Activated T-cell treated with anti-CD3 and anti-CD28 coated beads, Interleukin-2, amount 50 U/mL, for 72 hours (primary cell): Measurements from ENCODE around the gene SLC23A1. TPM values are rescaled to one million over a fixed set of nuclear protein-coding genes. Genes with fewer than 3 reads are reported as not detected.
"Not testable (repeated sequence)": the region's sequence is repeated elsewhere in the genome, so short reads cannot be mapped to it uniquely, and the experiment has no call there.

Source experiments
- ATAC-seq, 2 donors: fragments of 150-1000 bp; cut with Tn5 transposase; replicated peaks in 1 of 2; 2 replicates each; pipeline ENCODE4 v1.10.0; 2021; ENCODE audit warnings: moderate library complexity in 2 of 2, mild to moderate bottlenecking in 1 of 2
- DNase-seq, 2 donors: peaks; one replicate each; pipeline ENCODE4 v3.0.0; 2021 to 2022; ENCODE audit warnings: mixed read lengths in 1 of 2
- H3K27ac Mint-ChIP-seq: one replicate; pipeline ENCODE4 v1.8.0; 2022; ENCODE audit warnings: mild to moderate bottlenecking, moderate library complexity, mixed read lengths
- H3K27me3 Mint-ChIP-seq: one replicate; pipeline ENCODE4 v1.8.0; 2022; ENCODE audit warnings: low read depth, mixed read lengths
- H3K36me3 Mint-ChIP-seq, 2 donors: one replicate each; pipeline ENCODE4 v1.8.0; 2022; ENCODE audit warnings: mixed read lengths in 2 of 2, mild to moderate bottlenecking in 1 of 2; ENCODE audit not compliant: insufficient read depth in 2 of 2
- H3K4me1 Mint-ChIP-seq: one replicate; pipeline ENCODE4 v1.8.0; 2022; ENCODE audit warnings: low read depth, mixed read lengths
- H3K4me3 Mint-ChIP-seq, 2 donors: one replicate each; pipeline ENCODE4 v1.8.0; 2022; ENCODE audit warnings: mild to moderate bottlenecking in 2 of 2, mixed read lengths in 2 of 2, moderate library complexity in 2 of 2
- H3K9me3 Mint-ChIP-seq, 2 donors: one replicate each; pipeline ENCODE4 v1.8.0; 2022; ENCODE audit warnings: mixed read lengths in 2 of 2
- total RNA-seq, 2 donors: library from RNA; stranded (reverse); gene quantifications; one replicate each; pipeline ENCODE4 v1.2.3, GENCODE V29; 2022

The SLC23A1 gene
- total RNA-seq, 2 donors from 2014 or later: 1.9 to 2.8 TPM

DNA sequence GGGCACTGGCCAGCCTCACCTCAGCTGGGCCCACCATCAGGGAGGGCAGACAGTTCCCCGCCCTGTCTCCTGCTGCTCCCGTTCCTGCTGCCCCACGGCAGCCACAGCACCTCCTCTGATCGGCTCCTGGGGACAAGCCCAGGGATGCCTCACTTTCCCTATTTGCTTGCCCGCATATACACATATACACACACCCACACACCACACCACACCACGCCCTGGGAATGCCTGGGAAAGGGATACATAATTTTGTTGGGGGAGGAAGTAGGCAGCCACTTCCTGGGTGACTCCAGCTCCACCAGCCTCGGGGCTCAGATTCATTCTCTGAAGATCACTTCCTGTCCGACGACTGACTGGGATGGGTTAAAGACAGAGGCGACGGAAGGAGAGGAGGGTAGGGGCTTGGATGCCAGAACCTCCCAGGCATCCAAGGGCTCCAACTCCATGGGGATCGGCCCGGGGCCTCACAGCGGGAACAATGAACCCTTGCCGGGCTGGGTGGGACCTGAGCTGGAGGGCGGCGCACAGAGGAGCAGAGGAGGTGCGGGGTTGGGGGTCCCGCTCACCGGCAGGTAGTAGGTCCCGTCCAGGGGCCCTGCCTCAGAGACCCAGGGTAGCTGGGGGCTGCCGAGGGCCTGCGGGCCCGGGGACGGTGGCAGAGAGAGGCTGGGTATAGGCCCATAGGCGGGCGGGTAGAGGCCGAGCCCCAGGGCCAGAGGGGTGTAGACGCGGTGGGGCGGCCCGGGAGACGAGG, 8.7 kb upstream of the SLC23A1 start:
- Mint-ChIP-seq H3K27ac (peak overlapping the region; percentile 99), H3K27me3 (no peaks in the 10 kb centered on the region), H3K9me3 (no peaks in the 10 kb centered on the region), H3K4me3 (peak overlapping the region; percentile 98 to 100), H3K36me3 (peaks cover 4 to 5% of the 10 kb centered on the region in 2 donors), H3K4me1 (peaks cover 74% of the 10 kb centered on the region)
- ATAC-seq (peak in 1 of 2 donors; percentile 7), DNase-seq (peak; percentile 49 to 57)

- Mint-ChIP-seq H3K4me3 (peak overlapping the region; percentile 98 to 100), H3K4me1 (peaks cover 74% of the 10 kb centered on the region), H3K36me3 (peaks cover 4 to 5% of the 10 kb centered on the region in 2 donors), H3K27ac (peak overlapping the region; percentile 99), H3K27me3 (no peaks in the 10 kb centered on the region), H3K9me3 (no peaks in the 10 kb centered on the region)
- DNase-seq (no peak), ATAC-seq (no peak)
Observed at GRCh38 chr5:139390639-139391569, 7.8 kb upstream of the SLC23A1 start.

DNA sequence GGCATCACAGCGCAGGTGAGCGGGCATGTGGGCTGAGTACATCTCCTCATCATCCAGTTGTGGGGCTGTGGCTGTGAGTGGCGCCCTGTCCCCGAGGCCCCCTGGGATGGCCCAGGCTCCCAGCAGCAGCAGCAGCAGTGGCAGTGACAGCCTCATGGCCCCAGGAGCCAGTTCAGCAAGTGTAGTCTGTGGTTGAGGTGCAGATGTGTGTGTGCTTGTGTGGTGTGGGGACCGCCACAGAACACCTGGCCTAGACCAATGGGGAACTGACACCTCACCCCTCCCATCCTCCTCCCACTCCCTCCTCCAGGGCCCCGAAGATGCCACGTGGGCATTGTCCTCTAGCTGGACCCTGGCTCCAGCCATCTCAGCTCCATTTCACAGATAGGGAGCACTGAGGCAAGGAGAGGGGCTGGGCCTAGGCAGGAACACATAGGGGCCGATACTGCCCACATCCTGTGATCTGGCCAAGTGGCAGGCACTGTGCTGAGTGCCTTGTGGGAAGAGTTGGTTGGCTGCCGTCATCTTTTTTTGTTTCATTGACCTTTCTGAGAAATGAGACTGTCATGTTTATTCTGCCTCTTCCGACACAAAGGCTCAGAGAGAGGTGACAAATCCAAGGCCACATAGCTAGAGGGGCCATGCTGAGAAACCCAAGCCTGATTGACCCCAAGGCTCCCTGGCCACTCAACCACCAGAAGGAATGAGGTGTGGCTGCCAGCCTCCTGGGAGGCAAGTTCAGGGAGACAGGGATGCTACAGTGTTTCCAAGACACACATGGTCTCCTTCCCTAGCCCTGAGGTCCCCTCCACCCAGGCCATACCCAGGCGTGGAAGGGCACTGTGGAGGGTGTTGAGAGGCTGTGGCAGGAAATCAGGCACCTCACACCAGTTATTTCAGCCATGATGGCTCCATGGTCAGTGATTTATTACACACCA, 6.9 kb upstream of the SLC23A1 start, which contains the start of gene MZB1:
MZB1 (minus strand) TSS at position 213 of the 938 bp plus-strand sequence; CDS start at position 156, 57 bp downstream.
- Mint-ChIP-seq H3K4me3 (peak within 1 kb of the TSS; percentile 98 to 100), H3K4me1 (peaks cover 74% of the 10 kb centered on the region), H3K27ac (peak within 1 kb of the TSS; percentile 99), H3K9me3 (no peaks in the 10 kb centered on the region), H3K27me3 (no peaks in the 10 kb centered on the region), H3K36me3 (peaks cover 2 to 5% of the 10 kb centered on the region in 2 donors)
- DNase-seq (peak; percentile 79 to 84), ATAC-seq (peak; percentile 65 to 67)

DNA sequence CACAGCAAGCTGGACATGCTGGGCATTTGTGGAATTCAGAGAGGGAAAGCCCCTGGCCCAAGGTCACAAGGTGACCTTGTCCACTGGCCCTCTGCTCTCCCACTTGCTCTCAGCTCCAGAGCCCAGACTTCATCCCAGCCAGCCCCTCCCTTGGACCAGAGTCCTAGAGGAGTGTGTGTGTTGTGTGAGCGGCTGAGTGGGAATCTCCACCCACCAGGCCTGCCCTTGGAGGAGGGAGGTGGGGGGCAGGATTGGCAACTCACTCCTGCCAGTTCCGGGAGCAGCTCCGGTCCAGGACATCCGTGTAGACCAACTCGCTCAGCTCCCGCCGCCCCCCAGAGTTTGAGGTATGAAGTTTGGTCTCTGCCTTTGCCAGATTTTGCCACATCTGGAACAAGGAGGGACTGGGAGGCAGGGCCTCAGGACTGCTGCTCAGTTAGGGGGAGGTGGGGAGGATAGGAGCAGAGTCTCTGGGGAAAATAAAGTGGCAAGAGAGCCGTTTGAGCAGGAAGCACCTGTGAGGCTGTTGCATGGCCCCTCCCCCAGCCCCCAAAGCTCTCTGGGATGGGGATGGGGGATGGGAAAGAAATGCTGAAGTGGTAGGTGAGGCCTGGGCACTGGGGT, 5.2 kb upstream of the SLC23A1 start:
- Mint-ChIP-seq H3K9me3 (no peaks in the 10 kb centered on the region), H3K27ac (no peak overlapping the region), H3K4me3 (peak overlapping the region; percentile 48 to 63), H3K27me3 (no peaks in the 10 kb centered on the region), H3K36me3 (peaks cover 2 to 5% of the 10 kb centered on the region in 2 donors), H3K4me1 (peaks cover 76% of the 10 kb centered on the region)
- ATAC-seq (no peak), DNase-seq (no peak)

- peaks cover under 1 to 2% of the 10 kb centered on the region in 2 donors for H3K36me3 Mint-ChIP-seq
- peaks cover 73% of the 10 kb centered on the region for H3K4me1 Mint-ChIP-seq
- no peak overlapping the region for H3K27ac Mint-ChIP-seq
- ATAC-seq: no peak
- no peaks in the 10 kb centered on the region for H3K9me3 Mint-ChIP-seq
- peak overlapping the region; percentile 48 to 63 for H3K4me3 Mint-ChIP-seq
- DNase-seq: no peak
- H3K27me3 Mint-ChIP-seq: no peaks in the 10 kb centered on the region
Observed at GRCh38 chr5:139387611-139388197, 4.6 kb upstream of the SLC23A1 start.

DNA sequence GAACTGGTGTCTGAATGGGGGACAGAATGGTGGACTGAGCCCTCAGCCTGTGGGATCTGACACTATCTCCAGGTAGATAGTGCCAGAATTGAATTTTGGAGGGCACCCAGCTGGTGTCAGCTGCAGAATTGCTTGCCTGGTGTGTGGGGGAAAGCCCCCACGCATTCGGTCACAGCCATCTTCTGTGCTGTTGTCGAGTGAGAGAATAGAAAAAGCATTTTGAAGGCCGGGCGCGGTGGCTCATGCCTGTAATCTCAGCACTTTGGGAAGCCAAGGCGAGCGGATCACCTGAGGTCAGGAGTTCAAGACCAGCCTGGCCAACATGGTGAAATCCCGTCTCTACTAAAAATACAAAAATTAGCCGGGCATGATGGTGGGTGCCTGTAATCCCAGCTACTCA, 3.9 kb upstream of the SLC23A1 start:
- ATAC-seq, H3K9me3 Mint-ChIP-seq, H3K27me3 Mint-ChIP-seq, H3K27ac Mint-ChIP-seq, H3K36me3 Mint-ChIP-seq, DNase-seq, H3K4me3 Mint-ChIP-seq: not testable (repeated sequence)
- H3K4me1 Mint-ChIP-seq: peaks cover 73% of the 10 kb centered on the region

DNA sequence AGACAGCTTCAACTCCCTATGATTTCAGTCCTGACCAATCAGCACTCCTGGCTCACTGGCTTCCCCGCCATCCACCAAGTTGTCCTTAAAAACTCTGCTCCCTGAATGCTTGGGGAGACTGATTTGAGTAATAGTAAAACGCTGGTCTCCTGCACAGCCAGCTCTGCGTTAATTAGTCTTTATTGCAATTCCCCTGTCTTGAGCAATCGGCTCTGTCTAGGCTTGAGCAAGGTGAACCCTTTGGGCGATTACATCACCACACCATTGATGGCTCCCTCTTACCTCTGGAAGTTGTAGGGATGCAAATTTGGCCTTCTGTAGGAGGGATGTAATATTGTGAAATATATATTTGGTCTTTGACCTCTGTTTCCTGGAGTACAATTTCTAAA, 2.9 kb upstream of the SLC23A1 start:
- Mint-ChIP-seq H3K36me3 (no peaks in the 10 kb centered on the region), H3K27me3 (no peaks in the 10 kb centered on the region), H3K9me3 (no peaks in the 10 kb centered on the region), H3K4me3 (peak overlapping the region in 1 of 2 donors; percentile 90), H3K4me1 (peaks cover 64% of the 10 kb centered on the region), H3K27ac (peak overlapping the region; percentile 95)
- ATAC-seq (no peak), DNase-seq (no peak)

DNA sequence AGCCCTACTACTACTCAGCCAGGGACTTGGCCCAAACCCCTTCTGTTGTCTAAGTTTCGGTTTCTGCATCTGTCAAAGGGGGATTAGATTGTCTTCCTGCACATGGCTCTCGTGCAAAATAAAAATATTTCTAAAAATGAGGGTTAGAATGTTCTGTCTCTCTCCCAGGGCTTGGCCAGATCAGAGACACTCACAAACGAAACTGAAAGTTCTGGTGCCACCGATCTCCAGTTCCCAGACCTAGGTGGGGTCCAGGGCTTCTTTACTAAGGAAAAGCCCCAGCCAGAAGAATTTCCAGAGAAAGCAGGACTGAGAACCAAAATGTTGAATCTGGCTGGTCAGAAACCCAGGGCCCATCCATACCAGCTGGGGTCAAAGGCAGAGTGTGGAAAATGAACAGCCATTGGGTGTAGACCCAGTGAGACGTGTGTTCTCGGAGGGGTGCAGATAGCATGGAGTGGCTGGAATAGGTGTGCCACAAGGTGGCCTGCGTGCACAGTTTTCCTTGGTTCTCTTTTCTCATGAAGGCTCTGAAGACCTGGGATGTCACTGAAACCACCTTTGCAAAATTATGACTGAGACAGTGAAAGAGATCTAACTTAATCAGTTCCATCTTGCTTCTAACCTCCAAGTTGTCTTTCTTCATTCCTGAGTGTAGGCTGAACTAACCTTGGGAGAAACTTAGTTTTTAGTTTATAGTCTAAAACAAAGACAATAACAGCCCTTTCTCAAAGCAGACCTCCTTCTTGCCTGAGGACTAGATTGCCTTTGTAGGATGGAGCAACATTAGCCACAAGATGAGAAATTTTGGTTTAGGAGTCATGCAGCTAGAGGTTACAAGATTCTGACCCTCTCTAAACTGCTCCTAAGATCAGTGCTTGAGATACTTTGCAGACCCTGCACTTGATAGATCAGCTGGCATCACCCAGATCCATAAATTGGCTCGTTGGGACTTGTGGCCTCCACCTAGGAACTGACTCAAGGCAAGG, 2.3 kb upstream of the SLC23A1 start:
- peak overlapping the region; percentile 82 to 90 for H3K4me3 Mint-ChIP-seq
- H3K4me1 Mint-ChIP-seq: peaks cover 57% of the 10 kb centered on the region
- no peak for DNase-seq
- H3K36me3 Mint-ChIP-seq: no peaks in the 10 kb centered on the region
- H3K9me3 Mint-ChIP-seq: no peaks in the 10 kb centered on the region
- peak overlapping the region; percentile 95 for H3K27ac Mint-ChIP-seq
- no peaks in the 10 kb centered on the region for H3K27me3 Mint-ChIP-seq
- ATAC-seq: peak in 1 of 2 donors; percentile 12

GRCh38 chr5:139384591-139385051, 1.5 kb upstream of the SLC23A1 start:
- H3K36me3 Mint-ChIP-seq: no peaks in the 10 kb centered on the region
- H3K4me1 Mint-ChIP-seq: peaks cover 49% of the 10 kb centered on the region
- peak overlapping the region; percentile 95 for H3K27ac Mint-ChIP-seq
- H3K4me3 Mint-ChIP-seq: peak overlapping the region; percentile 82 to 90
- DNase-seq (no peak), ATAC-seq (no peak)
- no peaks in the 10 kb centered on the region for H3K27me3 Mint-ChIP-seq
- no peaks in the 10 kb centered on the region for H3K9me3 Mint-ChIP-seq

DNA sequence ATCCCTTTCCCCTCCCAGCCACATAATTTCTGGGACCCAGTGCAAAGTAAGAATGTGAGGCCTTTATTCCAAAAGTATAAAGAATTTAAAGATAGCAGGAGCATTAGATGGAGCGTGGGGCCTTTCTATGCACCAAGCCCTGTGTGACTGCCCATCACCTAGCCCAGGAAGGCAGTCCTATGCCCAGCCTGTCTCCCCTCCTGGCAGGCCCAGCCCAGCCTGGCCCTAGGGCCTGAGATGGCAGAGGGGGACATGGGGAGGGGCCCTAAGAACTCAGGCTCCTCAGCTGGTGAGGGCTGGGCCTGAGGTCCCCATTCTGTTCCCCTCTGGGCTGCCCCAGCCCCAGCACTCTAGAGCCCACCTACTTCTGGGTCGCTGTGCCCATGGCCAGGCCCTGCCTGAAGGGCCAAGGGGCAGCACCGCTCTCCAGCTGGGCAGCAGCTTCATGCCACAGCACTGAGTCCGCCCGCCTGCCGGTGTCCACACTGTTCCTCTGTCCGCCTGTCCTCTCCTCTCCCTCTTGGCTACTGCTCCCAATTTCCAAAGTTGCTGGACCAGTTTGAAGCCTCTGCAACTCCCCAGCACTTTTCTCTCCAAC, 995 bp upstream of the SLC23A1 start:
- Mint-ChIP-seq H3K27me3 (no peaks in the 10 kb centered on the region), H3K4me3 (peak overlapping the region in 1 of 2 donors; percentile 82), H3K4me1 (peaks cover 44% of the 10 kb centered on the region), H3K36me3 (no peaks in the 10 kb centered on the region), H3K27ac (peak overlapping the region; percentile 95), H3K9me3 (no peaks in the 10 kb centered on the region)
- no peak for ATAC-seq
- no peak for DNase-seq
